GM19238 (cell line): Measurements from ENCODE around the gene TVP23B.
"Not testable (repeated sequence)": the region's sequence is repeated elsewhere in the genome, so short reads cannot be mapped to it uniquely, and the experiment has no call there.

Experiments used
- DNase-seq: peaks from one replicate; pipeline ENCODE4 v3.0.0; 2011; ENCODE audit warnings: low spot score; ENCODE audit not compliant: insufficient read length

TVP23B gene

DNA sequence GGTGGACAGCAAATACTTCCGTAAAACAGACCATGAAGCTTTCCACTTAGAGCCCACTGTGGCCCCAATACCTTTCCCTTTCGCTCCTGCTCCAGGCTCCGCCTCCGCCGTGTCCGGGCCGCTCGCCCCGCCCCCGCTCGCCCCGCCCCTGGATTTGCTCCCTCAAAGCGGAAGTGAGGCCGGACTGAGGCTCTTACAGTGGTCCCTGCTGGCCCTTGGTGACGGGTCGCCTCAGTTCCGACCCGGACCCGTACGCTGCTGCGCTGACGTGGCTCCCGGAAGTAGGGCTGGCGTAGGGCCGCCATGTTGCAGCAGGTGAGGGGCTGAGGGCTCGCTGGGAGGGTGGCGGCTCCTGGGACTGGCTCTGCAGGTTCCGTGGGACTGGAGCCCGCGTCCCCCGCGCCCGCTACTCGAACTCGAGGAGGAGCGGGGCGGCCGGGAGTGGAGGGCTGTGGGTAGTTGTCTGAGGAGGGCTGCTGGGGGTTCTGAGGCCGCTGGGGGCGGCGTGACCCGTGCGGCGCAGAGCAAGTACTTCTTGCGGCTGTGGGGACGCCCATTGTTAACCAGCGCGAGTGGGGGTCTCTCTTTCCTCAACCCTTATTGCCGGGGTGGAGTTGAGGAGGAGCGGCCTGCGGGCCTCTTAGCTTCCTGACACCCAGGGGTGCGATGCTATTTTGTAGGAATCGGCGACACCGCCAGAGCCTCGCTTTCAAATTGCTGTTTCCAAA, at the start of gene TVP23B:
Gene TVP23B, plus strand, starts transcription at position 193 of the 728 bp plus-strand sequence. Its CDS starts 111 bp downstream, at position 304.
- DNase-seq = peak; percentile 46

DNA sequence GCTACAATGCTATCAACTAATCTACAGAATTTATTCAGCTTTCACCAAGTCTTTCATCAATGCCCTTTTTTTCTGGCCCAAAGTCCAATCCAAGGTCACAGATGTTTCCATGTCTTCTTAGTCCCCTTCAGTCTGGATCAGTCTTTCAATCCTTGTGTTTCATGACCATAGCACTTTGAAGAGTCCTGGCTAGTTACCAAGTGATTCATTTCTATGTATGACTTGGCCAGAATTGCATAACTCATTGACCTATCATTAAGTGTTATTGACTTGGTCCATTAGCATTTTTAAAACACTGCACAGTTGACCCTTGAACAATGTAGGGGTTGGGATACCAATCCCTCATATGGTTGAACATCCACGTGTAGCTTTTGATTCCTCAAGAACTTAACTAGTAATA, 48.5 kb upstream of the TVP23B start:
- not testable (repeated sequence) for DNase-seq

DNA sequence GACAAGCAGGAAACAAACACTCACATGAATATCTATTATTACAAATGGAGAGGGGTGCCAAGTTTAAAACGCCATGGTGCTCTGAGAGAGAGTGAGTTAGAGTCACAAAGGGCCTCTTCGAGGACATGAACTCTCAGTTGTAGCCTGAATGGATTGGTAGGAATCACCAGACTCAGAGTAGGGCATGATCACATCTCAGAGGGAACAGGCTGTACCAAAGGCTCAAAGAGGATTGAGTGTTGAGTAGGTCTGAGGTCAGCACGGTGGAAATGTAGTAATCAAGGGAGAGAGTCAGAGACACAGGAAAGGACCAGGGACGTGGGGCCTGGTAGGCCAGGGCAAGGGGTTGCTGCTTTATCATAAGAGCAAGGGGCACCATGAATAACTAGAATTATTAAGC, 47.6 kb upstream of the TVP23B start:
- not testable (repeated sequence) for DNase-seq

DNA sequence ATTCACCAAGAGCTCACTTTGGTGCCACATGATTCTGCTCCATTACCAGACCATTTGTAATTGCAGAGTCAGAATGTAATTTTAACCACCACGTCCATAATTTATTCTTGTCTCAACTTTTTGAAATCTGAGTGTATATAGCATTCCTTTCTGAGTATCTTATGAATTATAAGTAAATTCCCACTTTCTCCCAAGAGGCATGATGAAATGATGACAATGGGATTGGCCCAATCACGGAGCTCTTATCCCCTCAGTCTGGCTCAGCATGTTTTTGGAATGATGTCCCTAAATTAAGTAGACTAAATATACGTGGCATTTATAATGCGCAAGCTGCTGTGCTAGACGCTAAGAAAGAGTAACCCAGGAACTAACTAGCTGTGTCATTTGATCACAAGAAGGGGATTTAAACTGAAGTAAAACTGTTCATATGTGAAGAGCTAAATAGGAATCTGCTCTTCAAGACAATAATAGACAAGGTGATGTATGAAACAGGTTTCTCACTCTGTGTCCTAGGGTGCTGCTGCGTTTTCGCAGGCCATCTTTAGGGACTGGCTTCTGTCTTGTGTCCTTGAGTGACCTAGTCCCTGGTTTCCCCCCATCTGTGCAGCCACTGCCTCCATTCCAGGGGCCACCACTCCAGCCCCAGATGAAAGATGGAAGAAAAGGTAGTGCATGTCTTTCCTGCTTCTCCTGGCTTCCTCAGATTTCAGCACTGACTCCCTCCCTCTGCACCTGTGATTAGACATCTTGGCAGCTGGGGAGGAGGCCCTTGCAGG, 41.2 kb upstream of the TVP23B start:
- not testable (repeated sequence) for DNase-seq

DNA sequence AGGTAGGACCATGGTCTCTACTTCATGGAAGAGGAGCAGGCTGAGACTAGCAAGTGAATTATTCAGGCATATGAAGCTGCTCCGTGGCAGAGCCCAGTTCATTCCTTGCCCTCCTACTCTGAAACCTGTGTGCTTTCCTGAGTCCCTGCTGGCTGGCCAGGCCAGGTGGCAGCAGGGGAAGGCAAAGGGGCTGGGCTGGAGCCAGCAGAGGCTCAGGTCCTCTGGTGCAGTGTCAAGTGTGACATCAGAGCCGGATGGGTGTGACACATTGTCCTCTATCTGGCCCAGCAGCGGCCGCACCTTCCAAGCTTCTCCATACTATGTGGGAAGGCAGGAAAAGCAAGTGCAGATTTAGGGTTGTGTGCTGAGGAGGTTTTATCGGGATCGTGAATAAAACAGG, 39.8 kb upstream of the TVP23B start:
- not testable (repeated sequence) for DNase-seq

DNA sequence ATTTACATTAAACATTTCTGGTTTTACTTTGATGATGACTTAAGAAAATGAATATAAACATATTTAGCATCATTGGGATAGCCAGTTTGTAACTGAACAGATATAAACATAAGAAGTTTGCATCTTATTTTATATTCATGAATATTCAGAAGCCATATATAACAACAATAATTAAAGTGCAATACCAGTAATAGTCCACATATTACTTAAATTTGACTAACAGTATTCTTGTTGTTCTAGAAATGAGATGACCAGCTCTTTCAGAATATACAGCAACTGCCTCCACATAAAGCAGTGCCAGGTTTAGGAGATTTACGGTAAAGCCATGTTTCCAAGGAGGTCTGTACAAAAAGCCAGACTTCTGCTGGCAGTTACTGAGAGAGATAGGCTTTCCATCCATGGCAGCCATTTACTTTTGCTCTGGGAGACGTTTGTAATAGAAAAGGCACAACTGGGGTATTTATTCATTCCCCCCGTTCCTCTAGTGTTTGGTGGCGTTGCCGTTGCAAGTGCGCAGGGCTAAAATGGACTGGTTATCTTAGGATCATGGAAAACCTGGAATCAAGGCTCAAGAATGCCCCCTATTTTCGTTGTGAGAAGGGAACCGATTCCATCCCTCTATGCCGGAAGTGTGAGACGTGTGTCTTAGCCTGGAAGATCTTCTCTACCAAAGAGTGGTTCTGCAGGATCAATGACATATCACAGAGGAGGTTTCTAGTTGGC, 37.1 kb upstream of the TVP23B start, which contains the start of gene FBXW10:
Gene FBXW10, plus strand, starts transcription at position 356 of the 723 bp plus-strand sequence. Its CDS starts 191 bp downstream, at position 547.
- DNase-seq = not testable (repeated sequence)

DNA sequence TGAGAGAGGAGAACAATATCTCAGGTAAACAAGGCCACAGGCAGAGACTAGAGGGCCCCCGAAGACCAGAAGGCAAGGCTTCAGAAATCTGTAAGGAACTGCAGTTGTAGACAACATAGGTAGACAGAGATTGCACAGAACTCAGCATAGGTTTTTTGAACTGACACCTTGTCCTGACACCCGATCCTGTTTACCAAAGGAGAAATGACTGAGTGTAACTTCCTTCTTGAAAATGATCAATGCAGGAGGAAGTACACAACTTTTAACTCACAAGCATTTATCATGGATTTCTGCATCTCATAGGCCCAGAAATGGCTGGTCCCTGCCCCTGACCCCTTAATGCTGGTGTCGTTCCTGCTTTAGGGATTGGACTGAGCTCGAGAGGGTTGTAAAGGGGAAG, 36.3 kb upstream of the TVP23B start:
- not testable (repeated sequence) for DNase-seq

DNA sequence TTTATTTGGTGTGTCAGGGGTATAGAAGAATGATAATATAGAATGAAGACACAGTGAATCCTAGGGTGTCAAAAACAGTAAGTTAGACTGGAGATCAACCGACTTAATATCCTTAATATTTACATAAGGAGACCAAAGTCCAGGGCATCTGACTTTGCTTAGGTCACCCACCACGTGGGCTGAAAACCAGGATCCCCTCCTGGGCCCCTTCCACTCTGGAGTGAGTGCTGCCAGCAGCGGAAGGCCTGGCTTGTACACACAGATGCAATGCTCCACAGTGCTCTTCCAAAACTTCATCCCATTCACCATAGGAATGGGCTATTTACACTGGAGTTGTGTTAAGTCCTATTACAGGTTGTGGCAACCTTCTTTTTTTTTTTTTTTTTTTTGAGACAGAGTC, 34.4 kb upstream of the TVP23B start:
- DNase-seq = not testable (repeated sequence)

DNA sequence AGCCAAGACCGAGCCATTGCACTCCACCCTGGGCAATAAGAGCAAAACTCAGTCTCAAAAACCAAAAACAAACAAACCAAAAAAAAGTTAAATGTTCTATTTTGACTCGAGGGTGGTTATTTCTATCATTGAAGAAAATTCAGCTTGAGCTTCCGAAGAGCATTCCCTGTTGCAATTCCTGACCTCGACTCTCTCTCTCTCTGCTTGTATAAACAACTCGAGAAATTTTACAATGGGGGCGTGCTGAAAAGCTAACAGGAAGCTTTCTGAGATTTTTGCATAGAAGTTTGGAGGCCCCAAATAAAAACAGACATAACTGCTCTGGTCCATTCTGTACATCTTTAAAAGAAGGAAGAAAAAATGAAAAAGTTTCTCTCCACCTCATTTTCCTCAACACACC, 33.5 kb upstream of the TVP23B start:
- not testable (repeated sequence) for DNase-seq

DNA sequence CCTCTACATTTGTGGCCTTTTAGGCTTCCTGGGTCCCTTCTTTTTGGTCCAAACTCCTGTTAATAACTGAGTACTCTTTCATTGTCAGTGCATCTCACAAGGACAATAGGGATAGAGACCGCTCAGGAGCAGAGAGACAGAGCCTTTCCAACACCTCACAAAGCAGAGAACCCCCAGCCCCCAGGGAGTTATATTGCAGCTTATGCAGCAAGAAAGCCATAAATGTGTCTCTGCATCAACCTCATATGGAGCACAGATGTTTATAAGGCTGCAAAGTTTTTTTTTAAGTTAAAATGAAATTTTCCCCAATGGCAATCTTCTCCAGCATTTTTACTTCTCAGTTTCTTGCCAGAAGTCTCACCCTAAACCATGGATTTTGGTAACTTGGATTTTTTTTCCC, 30.7 kb upstream of the TVP23B start:
- not testable (repeated sequence) for DNase-seq

DNA sequence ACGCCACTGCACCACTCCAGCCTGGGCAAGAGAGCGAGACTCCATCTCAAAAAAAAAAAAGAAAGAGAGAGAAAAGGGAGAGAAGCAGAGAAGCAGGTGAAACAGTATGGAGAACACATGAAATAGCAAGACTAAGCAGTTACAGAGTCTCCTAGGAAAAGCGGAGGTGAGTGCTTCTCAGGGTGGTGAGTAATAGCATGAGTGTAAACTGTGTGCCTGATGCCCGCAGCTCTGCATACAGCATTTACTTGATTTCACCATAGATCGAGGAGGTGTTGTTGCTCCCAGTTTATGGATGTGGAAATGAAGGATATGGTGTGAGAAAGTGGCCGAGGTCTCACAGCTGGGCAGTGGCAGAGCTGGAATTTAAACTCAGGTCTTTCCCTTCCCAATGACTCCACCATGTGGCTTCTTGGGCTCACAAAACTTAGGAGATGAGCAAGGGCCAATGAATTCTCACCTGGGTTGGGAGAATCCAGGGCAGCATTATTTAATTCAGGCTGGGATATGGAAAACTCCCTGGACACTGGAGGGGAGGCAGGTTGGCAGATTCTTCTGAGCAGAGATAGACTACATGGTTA, 27.1 kb upstream of the TVP23B start:
- DNase-seq = not testable (repeated sequence)

DNA sequence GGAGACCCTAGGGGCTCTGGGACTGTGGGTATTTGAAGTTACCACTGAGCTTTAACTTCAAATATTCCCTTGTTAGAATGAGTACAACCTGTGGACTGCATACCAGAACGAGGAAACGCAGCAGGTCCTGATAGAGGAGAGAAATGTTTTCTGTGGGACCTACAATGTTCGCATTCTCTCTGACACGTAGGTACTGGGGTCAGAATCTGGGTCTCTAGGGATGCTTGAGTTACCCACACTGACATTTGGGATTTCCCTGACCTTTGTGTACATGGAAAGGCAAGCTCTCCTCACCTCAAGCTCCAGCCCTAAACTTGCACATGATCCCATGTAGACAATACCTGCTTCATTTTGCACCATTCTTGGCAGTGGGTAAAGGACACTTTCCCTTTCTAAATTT, 25.0 kb upstream of the TVP23B start:
- not testable (repeated sequence) for DNase-seq

DNA sequence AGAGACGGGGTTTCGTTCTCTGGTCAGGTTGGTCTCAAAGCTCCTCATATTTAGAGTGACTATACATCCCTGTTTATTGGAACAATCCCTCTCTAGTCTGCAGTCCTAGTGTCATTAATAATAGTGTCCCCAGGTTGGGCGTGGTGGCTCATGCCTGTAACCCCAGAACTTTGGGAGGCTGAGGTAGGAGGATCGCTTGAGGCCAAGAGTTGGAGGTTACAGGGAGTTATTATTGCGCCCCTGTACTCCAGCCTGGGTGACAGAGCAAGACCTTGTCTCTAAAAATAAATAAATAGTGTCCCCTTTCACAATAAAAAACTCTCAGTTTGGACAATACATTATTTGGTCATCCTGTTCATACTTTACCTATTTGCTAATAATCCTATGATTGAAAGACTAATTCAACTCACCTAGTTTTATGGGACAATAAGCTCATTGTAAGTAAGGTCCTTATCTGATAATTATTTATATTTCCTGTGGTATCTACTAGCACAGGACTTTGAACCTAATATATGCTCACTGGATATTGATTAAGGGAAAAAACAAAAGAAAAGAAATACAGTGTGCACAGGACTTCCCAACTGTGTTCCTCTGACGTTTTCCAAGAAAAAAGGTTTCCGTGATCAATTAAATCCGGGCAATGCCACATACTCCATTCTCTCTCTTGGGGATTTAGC, 23.5 kb upstream of the TVP23B start:
- DNase-seq = not testable (repeated sequence)

DNA sequence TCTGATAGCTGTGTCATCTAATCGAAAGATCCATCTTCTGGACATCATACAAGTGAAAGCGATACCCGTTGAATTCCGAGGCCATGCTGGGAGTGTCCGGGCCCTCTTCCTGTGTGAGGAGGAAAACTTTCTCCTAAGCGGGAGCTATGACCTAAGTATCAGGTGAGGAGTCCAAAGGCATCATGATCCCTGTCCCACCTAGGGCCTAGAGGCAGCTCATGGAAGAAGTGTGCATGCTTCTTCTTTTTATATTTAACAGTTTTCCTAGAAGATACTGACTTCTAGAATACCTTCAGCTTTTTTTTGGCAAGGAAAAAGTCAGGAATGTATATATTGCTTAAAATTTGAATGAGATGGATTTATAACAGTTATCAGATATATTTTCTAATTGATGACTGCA, 22.6 kb upstream of the TVP23B start:
- DNase-seq = not testable (repeated sequence)

DNA sequence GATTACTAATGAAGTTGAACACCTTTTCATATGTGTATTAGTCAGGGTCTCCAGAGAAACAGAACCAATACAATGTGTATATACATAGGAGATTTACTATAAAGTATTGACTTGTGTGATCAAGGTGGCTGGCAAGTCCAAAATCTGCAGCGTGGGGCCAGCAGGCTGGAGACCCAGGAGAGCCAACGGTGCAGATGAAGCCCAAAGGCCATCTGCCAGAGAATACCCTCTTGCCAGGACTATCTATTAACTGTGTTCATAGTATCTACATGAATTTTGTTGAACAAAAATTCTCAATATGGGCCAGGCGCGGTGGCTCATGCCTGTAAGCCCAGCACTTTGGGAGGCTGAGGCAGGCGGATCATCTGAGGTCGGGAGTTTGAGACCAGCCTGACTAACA, 20.8 kb upstream of the TVP23B start:
- not testable (repeated sequence) for DNase-seq

DNA sequence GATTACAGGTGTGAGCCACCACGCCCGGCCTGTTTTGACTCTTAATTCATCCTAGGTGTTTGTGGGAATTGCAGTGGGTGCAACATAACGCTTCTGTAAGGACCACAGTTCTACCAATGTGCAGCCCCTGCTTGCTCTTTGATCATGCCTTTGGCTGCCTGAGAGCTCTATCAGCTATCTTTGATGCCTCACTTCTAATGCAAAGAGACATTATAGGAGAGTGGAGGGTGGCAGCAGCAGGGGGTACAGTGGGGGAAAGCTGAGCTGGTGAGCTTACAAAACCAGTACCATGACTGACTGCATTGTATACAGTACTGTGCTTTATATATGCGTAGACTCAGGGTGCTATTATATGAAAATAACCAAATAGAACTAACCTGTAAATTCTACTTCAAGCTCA, 10.4 kb upstream of the TVP23B start:
- not testable (repeated sequence) for DNase-seq

DNA sequence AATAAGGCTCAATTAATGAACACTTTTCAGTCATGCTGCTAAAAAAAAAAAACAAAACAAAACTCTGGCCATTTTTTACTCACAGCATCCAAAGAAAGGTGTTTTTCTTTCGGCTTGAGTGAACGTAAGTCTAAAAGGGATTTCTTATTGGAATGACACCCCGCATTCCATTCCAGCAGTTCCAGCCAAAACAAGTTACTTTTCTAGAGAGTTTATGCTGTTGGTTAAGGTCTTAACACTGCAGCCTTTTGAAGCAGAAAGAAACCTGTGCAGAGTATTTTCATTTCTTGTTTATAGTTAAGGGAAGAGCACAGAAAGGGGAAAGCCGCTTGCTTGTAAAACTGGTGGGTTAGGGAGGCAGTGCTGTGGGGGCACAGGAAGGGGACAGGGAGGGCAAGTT, 9.9 kb upstream of the TVP23B start:
- DNase-seq = not testable (repeated sequence)

DNA sequence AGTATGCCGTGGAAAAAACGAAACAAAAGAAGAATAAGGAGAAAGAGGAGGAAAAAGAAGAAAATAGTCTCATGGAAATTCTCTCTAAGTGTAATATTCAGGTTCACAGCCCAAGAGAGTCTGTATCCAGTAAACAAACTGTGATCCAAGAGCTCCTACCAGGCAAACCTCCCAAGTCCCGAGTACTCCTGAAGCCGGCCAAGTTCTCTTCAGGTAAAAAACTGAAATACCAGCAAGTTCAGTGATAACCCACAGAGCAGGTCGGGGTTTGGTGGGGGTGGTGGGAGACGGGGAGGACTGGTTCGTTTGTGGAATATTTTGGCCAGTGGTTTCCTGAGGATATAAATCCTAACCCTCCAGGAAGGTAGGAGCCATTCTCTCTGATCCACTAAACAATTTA, 8.5 kb upstream of the TVP23B start:
- DNase-seq = no peak

DNA sequence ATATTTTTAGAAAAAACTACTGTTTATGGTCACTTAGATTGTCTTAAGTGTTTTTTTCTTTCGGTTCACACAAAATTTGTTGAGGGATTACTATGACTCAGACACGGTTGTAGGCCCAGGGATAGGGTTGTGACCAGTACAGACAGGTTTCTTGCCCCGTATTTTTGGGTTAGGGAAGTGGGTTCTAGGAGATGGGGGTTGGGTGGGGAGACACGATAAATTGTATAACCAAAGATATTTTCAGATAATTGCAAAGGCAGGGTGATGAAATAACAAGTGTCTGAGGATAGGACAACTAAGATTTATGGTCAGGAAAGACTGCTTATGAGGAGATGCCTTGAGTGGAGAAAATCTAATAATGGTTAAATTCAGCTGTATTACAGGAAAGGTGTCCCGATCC, 822 bp downstream of the TVP23B start:
- DNase-seq = not testable (repeated sequence)

DNA sequence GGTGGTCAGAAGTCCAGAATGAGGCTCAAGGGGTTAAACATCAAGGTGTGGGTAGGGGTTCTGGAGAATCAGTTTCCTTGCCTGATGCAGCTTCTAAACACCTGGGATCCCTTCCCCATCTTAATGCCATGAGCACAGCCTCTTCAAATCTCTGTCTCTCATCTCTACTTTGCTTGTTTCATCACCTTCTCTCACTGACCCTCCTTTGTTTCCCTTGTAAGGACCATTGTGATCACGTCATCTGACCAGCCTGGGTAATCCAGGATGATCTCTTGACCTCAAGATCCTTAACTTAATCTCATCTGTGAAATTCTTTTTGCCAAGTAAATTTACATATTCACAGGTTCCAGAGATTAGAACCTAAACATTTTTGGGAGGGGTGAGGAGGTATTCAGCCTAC, 5.0 kb downstream of the TVP23B start:
- DNase-seq = not testable (repeated sequence)

DNA sequence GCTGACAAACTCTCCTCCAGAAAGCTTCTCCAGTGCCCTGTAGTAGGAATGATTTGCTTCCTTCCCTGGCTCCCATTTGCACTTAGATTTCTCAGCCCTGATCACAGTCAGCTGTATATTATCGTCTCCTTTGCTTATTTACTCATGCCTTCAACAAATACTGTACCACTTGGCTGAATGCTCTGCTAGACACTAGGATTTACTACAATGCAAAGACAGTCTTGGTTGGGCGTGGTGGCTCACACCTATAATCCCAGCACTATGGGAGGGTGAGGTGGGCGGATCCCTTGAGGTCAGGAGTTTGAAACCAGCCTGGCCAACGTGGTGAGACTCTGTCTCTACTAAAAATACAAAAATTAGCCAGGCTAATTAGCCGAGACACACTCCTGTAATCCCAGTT, 5.9 kb downstream of the TVP23B start:
- not testable (repeated sequence) for DNase-seq
